ENCODE measurements around the gene CCNA1.

- no peak for TF ChIP-seq TAF1 (IDR thresholded peaks at IDR 0.05; ENCODE audit: borderline replicate concordance, insufficient read depth, low read length)
- TF ChIP-seq POLR2AphosphoS5 (IDR thresholded peaks at IDR 0.05; ENCODE audit: low read depth, low read length), result no peak
- TF ChIP-seq REST (IDR thresholded peaks at IDR 0.05; ENCODE audit: insufficient read depth in 1 of 2, low read depth in 2 of 2, low read length in 2 of 2), result no peak
- no peak for TF ChIP-seq SIN3A (IDR thresholded peaks at IDR 0.05; ENCODE audit: borderline replicate concordance, insufficient read depth, low read length)
- no peak for TF ChIP-seq FOXP2 (optimal IDR thresholded peaks at IDR 0.05; ENCODE audit: borderline replicate concordance, extremely low read depth, extremely low read length, insufficient read depth)
These were observed 840 bp upstream of the CCNA1 start for GRCh38 chr13:36431204-36432105.
